CD4-positive, alpha-beta T cell treated with Interleukin-4 for 4 hours (primary cell): Measurements from ENCODE around the gene HEG1.
A peak's percentile ranks its signal among the peaks of the same experiment; 100 is the strongest.

Source experiments
- DNase-seq: peaks from one replicate; pipeline ENCODE4 v3.0.0-alpha.2; 2020

The HEG1 gene

DNA sequence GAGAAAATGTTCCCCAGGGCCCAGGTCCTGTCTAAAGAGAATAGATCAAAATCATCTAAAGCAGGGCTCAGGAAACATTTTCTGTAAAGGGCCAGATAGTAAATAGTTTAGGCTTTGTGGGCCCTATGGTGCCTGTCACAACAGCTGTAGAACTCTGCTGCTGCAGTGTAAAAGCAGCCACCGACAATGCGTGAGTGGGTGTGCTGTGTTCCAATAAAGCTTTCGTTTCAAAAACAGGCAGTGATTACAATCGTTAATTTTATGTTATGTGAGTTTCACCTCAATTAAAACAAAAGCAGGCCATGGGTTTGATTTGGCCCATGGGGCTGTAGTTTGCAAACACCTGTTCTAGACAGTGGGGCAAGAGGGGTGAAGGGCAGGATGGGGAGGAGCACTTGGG, 12.5 kb upstream of the HEG1 start:
- DNase-seq, result no peak

- no peak for DNase-seq
Observed at GRCh38 chr3:125067225-125067624, 11.4 kb upstream of the HEG1 start.

GRCh38 chr3:125062904-125063618, 7.3 kb upstream of the HEG1 start:
- no peak for DNase-seq

DNA sequence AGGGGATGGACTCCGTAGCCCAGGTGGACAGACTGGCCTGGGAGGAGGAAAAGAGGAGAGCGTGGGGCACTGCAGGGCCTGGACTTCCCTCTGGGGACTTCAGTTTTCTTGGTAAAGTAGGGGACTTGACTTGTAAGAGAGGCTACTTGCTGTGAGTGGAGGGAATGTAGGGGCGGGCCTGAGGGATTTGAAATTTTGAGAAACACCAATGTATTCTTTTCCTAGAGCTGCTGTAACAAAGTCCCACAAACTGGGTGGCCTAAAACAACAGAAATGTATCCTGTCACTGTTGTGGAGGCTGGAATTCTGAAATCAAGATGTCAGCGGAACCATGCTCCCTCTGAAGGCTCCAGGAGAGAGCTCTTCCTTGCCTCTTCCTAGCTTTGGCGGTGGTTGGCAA, 5.8 kb upstream of the HEG1 start:
- DNase-seq, result no peak

DNA sequence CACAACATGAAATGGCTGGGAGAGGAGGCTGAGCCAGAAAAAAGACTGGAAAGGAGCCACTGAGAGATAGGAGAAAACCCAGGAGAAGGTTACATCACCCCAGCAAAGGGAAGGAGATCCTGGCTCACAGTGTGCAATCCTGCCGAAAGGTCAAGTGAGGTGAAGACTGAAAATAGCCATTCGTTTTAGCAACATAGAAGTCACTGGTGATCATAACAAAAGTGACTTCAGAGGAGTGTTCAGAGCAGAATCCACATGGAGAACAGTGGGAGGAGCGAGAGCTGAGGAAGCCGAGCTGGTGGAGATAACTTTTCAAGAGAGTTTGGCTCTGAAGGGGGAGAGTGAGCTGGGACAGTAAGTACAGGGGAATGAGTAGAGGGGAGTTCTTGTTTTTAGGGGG, 5.4 kb upstream of the HEG1 start:
- DNase-seq, result no peak

- no peak for DNase-seq
Observed at GRCh38 chr3:125059488-125060245, 3.9 kb upstream of the HEG1 start.

DNA sequence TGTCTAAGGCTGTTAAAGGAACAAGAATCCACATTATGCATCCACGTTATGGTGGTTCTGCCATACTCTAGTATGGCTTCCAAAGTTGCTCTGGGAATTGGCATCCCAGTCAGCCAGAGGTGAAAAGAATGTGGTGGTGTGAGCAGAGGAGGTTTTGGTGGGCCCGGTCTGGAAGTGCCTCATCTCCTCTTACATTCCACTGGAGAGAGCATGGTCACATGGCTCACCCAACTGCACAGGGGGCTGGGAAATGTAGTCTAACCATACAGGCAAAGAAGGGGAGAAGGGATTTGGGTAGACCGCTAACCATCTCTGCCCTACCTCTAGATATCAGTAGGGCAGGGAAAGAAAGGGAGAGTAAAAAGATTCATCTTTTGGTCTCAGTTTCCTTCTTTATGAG, 3.2 kb upstream of the HEG1 start:
- DNase-seq, result no peak

- DNase-seq, result no peak
Observed at GRCh38 chr3:125058529-125058928, 2.7 kb upstream of the HEG1 start.

DNA sequence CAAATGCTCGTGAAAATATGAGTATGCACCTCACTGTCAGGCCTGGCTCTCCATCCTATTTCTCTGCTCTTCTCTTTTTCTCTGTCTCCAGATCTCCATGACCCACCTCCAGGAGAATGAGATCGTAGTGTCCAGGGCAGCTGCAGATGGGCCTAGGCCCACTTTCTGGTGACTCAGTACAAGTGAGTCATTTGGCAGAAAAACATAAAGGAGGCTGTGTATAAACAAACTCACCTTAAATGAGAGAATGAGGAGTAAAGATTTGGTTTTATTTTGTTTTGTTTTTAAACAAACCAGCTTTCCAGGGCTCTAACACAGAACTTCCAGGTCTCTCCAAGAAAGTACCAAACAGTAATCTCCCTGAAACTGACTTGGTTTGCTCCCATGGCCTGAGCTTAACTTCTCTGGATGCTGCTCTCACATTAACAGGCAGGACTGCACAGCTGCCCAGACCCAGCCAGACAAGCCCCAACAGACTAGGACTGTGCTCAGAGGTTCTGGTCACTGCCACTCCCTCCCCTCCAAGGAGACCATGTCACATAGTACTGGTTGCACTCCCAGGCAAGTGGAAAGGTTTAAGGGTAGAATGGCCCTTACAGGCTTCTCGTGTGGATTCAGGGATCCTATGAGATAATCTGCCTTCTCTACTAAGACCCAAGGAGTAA, 1.5 kb upstream of the HEG1 start:
- peak; percentile 14 for DNase-seq

GRCh38 chr3:125055331-125055912, 375 bp downstream of the HEG1 start:
- no peak for DNase-seq

DNA sequence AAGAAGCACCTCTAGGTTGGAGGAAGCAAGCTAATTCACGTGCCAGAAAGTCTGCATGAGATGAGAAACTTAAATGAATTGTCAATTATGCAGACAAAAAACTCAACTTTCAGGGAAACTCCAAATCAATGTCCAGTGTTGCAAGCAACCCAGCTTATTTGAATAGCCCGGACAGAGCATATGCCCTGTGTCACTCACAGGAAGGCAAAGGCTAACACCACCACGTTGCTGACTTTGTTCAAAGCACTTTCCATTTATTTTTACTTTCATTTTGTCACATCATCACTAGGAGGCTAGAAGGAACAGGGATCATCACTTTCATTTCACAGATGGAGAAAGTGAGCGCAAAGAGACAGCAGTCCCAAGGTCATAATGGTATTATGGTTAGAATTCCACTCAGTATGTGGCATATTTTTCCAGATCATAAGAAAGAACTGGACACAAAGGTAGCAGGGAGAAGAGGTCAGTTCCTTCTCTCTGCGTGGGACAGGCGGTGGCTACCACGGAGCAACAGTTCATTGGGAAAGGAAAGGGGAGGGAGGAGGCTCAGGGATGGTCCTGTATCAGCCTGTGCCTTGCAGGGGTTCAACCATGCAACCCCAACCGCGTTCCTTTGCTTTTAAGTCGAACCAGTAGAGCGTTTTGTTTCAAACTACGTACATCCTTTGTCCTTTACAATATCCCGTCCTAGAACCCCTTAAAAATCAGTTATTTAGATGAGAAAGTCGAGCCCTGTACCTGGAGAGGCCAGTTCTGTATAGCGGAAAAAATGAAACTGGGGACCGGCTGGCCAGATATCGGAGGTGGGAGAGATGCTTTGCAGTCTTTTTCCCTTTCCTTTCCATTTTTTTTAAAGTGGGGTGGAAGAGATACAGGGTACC, 1.1 kb downstream of the HEG1 start:
- peak; percentile 53 for DNase-seq

DNA sequence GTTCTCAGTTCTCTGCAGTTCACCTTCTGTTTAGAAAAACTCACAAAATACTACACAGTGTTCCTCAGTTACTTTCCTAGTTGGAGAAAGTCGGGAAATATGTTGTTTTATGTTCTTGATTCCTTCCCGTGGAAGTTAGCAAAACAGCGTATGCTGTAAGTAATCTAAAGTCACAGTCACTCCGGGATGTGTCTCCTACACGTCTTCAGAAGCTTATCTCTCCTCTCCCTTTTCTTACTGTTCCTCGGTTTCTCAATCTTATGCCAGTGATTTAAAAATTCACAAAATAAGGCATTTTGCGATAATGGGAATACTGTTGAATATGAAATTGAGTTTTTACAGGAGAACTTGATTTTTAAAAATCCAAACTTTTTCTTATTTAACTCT, 1.7 kb downstream of the HEG1 start:
- no peak for DNase-seq

- no peak for DNase-seq
Observed at GRCh38 chr3:125053304-125053699, 2.5 kb downstream of the HEG1 start.

GRCh38 chr3:125052624-125053303, 3.0 kb downstream of the HEG1 start:
- DNase-seq, result no peak

GRCh38 chr3:125051715-125052581, 3.8 kb downstream of the HEG1 start:
- peak; percentile 93 for DNase-seq

DNA sequence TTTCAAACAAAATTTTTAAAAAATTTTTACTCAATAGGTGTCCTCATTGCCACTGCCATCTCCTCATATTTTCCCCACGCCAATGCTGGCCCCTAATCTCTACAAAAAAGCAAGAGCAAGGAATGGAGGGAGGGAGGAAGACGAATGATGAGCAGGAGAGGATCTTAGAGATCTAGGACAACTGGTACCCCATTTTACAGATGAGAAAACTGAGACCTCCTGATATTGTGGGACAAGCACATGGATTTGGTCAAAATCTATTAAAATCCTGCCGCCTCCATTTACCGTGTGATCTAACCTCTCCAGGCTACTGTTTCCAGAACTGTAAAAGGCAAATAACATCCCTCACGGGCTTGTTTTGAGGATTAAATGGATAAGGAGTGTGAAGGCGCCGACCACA, 4.6 kb downstream of the HEG1 start:
- no peak for DNase-seq

DNA sequence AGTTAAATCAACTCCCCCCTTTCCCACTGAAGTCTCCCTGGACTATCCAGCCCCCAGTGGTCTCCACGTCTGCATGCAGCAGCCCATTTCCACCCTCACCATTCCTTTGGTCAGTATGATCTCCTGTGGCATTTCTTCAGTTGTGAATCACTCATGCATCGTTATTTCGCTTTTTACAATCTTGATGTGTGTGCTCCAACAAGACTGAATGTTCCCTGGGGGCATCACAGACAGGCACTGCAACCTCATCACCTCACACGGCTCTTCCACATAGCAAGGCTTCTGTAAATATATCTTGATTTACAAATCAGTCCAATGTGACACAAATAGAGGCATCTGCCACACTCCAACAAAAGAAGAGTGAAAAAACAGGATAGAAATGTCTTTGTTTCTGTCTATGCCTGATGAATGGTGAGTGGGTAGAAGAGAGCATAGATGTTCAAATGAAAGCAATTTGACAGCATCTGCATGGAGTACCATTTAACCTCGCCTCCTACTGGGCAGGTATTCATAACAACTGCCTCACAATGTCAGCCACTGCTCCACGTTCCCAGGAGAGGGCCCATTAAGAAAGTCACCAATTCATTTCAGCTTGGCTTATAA, 5.2 kb downstream of the HEG1 start:
- no peak for DNase-seq

- no peak for DNase-seq
Observed at GRCh38 chr3:125048282-125048681, 7.5 kb downstream of the HEG1 start.

DNA sequence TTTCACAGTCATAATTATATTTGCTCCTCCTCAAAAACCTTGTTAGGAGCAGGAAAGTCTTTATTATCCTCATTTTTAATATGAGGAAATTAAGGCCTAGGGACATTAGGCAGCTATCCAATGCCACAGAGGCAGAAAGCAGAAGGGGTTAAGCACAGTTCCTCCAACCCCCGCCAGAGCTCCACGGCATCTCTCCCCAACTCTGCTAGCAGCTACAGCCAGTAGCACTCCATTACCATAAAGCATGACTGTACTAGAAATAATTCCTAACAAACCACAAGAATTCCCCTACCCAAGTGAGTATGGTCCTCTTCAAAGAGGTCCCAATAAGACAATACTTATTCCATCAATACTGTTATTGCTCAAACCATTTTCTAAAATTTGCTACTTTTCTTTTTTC, 9.8 kb downstream of the HEG1 start:
- no peak for DNase-seq

DNA sequence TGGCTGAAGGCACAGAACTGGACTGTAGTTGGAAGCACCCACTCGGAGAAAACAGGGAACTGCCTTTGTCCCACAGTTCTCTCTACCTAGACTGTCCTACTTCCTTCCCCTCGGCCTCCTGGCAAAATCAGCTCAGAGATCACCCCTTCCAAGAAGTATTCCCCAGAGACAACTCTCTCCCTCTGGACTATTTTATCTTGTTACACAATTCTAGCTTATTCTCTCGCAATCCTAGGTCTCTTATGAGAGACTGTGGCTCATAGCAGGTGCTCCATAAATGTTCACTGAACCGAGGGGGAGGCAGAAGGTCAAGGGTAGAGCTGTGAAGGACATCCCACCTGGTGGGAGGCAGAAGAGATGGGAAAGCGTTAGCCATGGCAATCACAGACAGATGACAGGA, 10.6 kb downstream of the HEG1 start:
- no peak for DNase-seq
